Activated T-cell treated with anti-CD3 and anti-CD28 coated beads, Interleukin-2, amount 50 U/mL, for 1 hour (primary cell): ENCODE results near the gene TDRD1.

Source experiments
- DNase-seq: peaks from one replicate; pipeline ENCODE4 v3.0.0-alpha.2; 2020

Gene TDRD1

GRCh38 chr10:114179747-114180146 lies 594 bp downstream of the TDRD1 start:
- DNase-seq, result no peak

GRCh38 chr10:114180937-114181336 lies 1.8 kb downstream of the TDRD1 start:
- no peak for DNase-seq

- DNase-seq, result no peak
These were observed 2.8 kb downstream of the TDRD1 start for GRCh38 chr10:114181971-114182370.

GRCh38 chr10:114183563-114183962 lies 4.4 kb downstream of the TDRD1 start:
- no peak for DNase-seq

GRCh38 chr10:114184276-114184675 lies 5.1 kb downstream of the TDRD1 start:
- DNase-seq, result no peak

GRCh38 chr10:114188001-114188400 lies 8.8 kb downstream of the TDRD1 start:
- DNase-seq, result no peak

- no peak for DNase-seq
These were observed 9.7 kb downstream of the TDRD1 start for GRCh38 chr10:114188900-114189299.

GRCh38 chr10:114189700-114190099 lies 10.5 kb downstream of the TDRD1 start:
- no peak for DNase-seq

GRCh38 chr10:114195079-114195478 lies 15.9 kb downstream of the TDRD1 start:
- DNase-seq, result no peak

GRCh38 chr10:114199239-114199638 lies 20.1 kb downstream of the TDRD1 start:
- DNase-seq, result no peak

- no peak for DNase-seq
These were observed 23.7 kb downstream of the TDRD1 start for GRCh38 chr10:114202812-114203211.

- no peak for DNase-seq
These were observed 27.7 kb downstream of the TDRD1 start for GRCh38 chr10:114206902-114207301.

- DNase-seq, result no peak
These were observed 28.2 kb downstream of the TDRD1 start for GRCh38 chr10:114207349-114207748.

- no peak for DNase-seq
These were observed 29.2 kb downstream of the TDRD1 start for GRCh38 chr10:114208351-114208750.

- DNase-seq, result no peak
These were observed 33.0 kb downstream of the TDRD1 start for GRCh38 chr10:114212153-114212552.

- DNase-seq, result no peak
These were observed 35.9 kb downstream of the TDRD1 start for GRCh38 chr10:114215033-114215432.

- no peak for DNase-seq
These were observed 41.1 kb downstream of the TDRD1 start for GRCh38 chr10:114220281-114220680.

GRCh38 chr10:114221235-114221634 lies 42.1 kb downstream of the TDRD1 start:
- no peak for DNase-seq

- DNase-seq, result no peak
These were observed 43.9 kb downstream of the TDRD1 start for GRCh38 chr10:114223066-114223465.

GRCh38 chr10:114228156-114228555 lies 49.0 kb downstream of the TDRD1 start:
- no peak for DNase-seq

GRCh38 chr10:114232561-114233176 lies 53.5 kb downstream of the TDRD1 start:
- DNase-seq, result no peak

- DNase-seq, result no peak
These were observed 54.3 kb downstream of the TDRD1 start for GRCh38 chr10:114233482-114233881.

- no peak for DNase-seq
These were observed 55.0 kb downstream of the TDRD1 start for GRCh38 chr10:114234132-114234531.

- DNase-seq, result peak; percentile 26
These were observed 60.2 kb downstream of the TDRD1 start, which contains the start of gene VWA2 for GRCh38 chr10:114239117-114239993. Gene VWA2 (plus strand): TSS chr10:114239254. CDS start chr10:114248714, 9,460 bp downstream.
